Thyroid gland (tissue), 4 donors: ENCODE measurements around the gene EPN3. TPM values are rescaled to one million over a fixed set of nuclear protein-coding genes. Genes with fewer than 3 reads are reported as not detected.

Source experiments
- DNase-seq, 2 donors: peaks; one replicate each; pipeline ENCODE4 v3.0.0-alpha.2; 2019
- H3K27ac ChIP-seq, 3 donors: fragments of 200-600 bp; sonication (generic); 1 replicate in 2 of 3; 2 replicates in 1 of 3; pipeline ENCODE4 v1.5.1; 2016 to 2019; ENCODE audit warnings: mild to moderate bottlenecking in 1 of 3, moderate library complexity in 1 of 3
- H3K27me3 ChIP-seq: fragments of 200-600 bp; sonication (generic); one replicate; pipeline ENCODE4 v1.5.1; 2019
- H3K36me3 ChIP-seq, 2 donors: fragments of 200-600 bp; sonication (generic); one replicate each; pipeline ENCODE4 v1.5.1; 2016 to 2019
- H3K4me1 ChIP-seq, 2 donors: fragments of 200-600 bp; sonication (generic); one replicate each; pipeline ENCODE4 v1.5.1; 2017 to 2019
- H3K4me3 ChIP-seq, 3 donors: fragments of 200-600 bp; sonication (generic); replicated peaks in 1 of 3; 1 replicate in 2 of 3; 2 replicates in 1 of 3; pipeline ENCODE4 v1.5.1; 2016; ENCODE audit warnings: mild to moderate bottlenecking in 1 of 3
- H3K9me3 ChIP-seq: fragments of 200-600 bp; sonication (generic); one replicate; pipeline ENCODE4 v1.5.1; 2017
- POLR2A ChIP-seq, 2 donors: fragments of 450-650 bp; IDR thresholded peaks; one replicate each; pipeline ENCODE4 v1.6.1; 2017; ENCODE audit warnings: antibody characterized with exemption in 2 of 2, mild to moderate bottlenecking in 2 of 2, moderate library complexity in 1 of 2
- WGBS, 2 donors: methylation state at CpG; one replicate each; pipeline ENCODE4 v1.1.5; 2017; 5-methylcytosine and 5-hydroxymethylcytosine counted together
- intact Hi-C: fragments of 100-400 bp; cut with DNase I; formaldehyde crosslinking; loops from one replicate; pipeline ENCODE4 v1.15.1; 2023
- total RNA-seq, 4 donors: library from RNA; depleted of rRNA; stranded (reverse); fragments of >200 nt; gene quantifications; one replicate each; pipeline ENCODE4 v1.2.3, GENCODE V29; 2016
- TF ChIP-seq, protein P1 (sequence below), 6 experiments: fragments of 200-600 bp in 3 of 6; fragments of 450-650 bp in 3 of 6; sonication (generic) in 3 of 6; IDR thresholded peaks; one replicate each; pipeline ENCODE4 v1.5.1; 2016 to 2019; ENCODE audit warnings: antibody characterized with exemption in 6 of 6, mild to moderate bottlenecking in 2 of 6, inconsistent platforms in 1 of 6, moderate library complexity in 1 of 6

EPN3 gene
- total RNA-seq, 4 donors from 2014 or later, result 0.63 to 31.6 (median 3.5) TPM; not detected in 1

DNA sequence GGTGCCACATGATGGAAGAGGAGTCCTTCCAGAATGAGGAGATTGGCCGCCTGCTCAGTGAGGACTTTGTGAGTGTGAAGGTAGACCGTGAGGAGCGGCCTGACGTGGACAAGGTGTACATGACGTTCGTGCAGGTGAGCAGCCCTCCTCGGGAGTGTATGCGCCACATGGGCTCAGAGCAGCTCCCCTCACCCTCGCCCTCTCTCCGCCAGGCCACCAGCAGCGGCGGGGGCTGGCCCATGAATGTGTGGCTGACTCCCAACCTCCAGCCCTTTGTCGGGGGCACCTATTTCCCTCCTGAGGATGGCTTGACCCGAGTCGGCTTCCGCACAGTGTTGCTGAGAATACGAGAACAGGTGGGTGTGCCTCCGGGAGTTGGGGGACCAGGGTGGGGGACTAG lies 16.3 kb downstream of the EPN3 start:
- no peak for TF ChIP-seq POLR2A (IDR thresholded peaks at IDR 0.05)
- TF ChIP-seq, protein P1, sequence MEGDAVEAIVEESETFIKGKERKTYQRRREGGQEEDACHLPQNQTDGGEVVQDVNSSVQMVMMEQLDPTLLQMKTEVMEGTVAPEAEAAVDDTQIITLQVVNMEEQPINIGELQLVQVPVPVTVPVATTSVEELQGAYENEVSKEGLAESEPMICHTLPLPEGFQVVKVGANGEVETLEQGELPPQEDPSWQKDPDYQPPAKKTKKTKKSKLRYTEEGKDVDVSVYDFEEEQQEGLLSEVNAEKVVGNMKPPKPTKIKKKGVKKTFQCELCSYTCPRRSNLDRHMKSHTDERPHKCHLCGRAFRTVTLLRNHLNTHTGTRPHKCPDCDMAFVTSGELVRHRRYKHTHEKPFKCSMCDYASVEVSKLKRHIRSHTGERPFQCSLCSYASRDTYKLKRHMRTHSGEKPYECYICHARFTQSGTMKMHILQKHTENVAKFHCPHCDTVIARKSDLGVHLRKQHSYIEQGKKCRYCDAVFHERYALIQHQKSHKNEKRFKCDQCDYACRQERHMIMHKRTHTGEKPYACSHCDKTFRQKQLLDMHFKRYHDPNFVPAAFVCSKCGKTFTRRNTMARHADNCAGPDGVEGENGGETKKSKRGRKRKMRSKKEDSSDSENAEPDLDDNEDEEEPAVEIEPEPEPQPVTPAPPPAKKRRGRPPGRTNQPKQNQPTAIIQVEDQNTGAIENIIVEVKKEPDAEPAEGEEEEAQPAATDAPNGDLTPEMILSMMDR (IDR thresholded peaks at IDR 0.05), result no peak
- no peaks in the 10 kb centered on the region for H3K9me3 ChIP-seq
- no peaks in the 10 kb centered on the region for H3K36me3 ChIP-seq
- WGBS, 2 donors, result 91 to 92% methylated on average over 15 to 17 of the region's 18 CpGs
- H3K4me1 ChIP-seq, result peaks cover 8 to 15% of the 10 kb centered on the region in 2 donors
- H3K27me3 ChIP-seq, result no peaks in the 10 kb centered on the region
- DNase-seq, result no peak
- H3K27ac ChIP-seq, result no peak overlapping the region
- intact Hi-C loops, result loop anchor here (5.0 kb wide), 2 partner anchors 158 to 293 kb away; partner anchors contain the start of gene ANKRD40
- no peak overlapping the region for H3K4me3 ChIP-seq

GRCh38 chr17:50549256-50549941 lies 16.9 kb downstream of the EPN3 start:
- peaks cover 8 to 15% of the 10 kb centered on the region in 2 donors for H3K4me1 ChIP-seq
- intact Hi-C loops, result loop anchor here (5.0 kb wide), 2 partner anchors 158 to 293 kb away; partner anchors contain the start of gene ANKRD40
- no peaks in the 10 kb centered on the region for H3K27me3 ChIP-seq
- H3K4me3 ChIP-seq, result no peak overlapping the region
- TF ChIP-seq, protein P1 (IDR thresholded peaks at IDR 0.05), result no peak
- no peak for TF ChIP-seq POLR2A (IDR thresholded peaks at IDR 0.05)
- H3K9me3 ChIP-seq, result no peaks in the 10 kb centered on the region
- no peaks in the 10 kb centered on the region for H3K36me3 ChIP-seq
- H3K27ac ChIP-seq, result no peak overlapping the region
- 92 to 94% methylated on average over 17 to 19 of the region's 19 CpGs for WGBS, 2 donors
- no peak for DNase-seq

GRCh38 chr17:50549969-50550368 lies 17.4 kb downstream of the EPN3 start:
- intact Hi-C loops, result loop anchor here (2.0 to 5.0 kb wide), 4 partner anchors 75 to 292 kb away; partner anchors contain the start of gene ANKRD40
- TF ChIP-seq, protein P1 (IDR thresholded peaks at IDR 0.05), result no peak
- TF ChIP-seq POLR2A (IDR thresholded peaks at IDR 0.05), result no peak
- H3K4me1 ChIP-seq, result peaks cover 8 to 15% of the 10 kb centered on the region in 2 donors
- no peaks in the 10 kb centered on the region for H3K9me3 ChIP-seq
- WGBS, 2 donors, result 91 to 92% methylated on average over 11 of the region's 11 CpGs
- H3K36me3 ChIP-seq, result no peaks in the 10 kb centered on the region
- DNase-seq, result no peak
- peak overlapping the region in 1 of 3 donors; percentile 60 for H3K27ac ChIP-seq
- no peaks in the 10 kb centered on the region for H3K27me3 ChIP-seq
- H3K4me3 ChIP-seq, result no peak overlapping the region

DNA sequence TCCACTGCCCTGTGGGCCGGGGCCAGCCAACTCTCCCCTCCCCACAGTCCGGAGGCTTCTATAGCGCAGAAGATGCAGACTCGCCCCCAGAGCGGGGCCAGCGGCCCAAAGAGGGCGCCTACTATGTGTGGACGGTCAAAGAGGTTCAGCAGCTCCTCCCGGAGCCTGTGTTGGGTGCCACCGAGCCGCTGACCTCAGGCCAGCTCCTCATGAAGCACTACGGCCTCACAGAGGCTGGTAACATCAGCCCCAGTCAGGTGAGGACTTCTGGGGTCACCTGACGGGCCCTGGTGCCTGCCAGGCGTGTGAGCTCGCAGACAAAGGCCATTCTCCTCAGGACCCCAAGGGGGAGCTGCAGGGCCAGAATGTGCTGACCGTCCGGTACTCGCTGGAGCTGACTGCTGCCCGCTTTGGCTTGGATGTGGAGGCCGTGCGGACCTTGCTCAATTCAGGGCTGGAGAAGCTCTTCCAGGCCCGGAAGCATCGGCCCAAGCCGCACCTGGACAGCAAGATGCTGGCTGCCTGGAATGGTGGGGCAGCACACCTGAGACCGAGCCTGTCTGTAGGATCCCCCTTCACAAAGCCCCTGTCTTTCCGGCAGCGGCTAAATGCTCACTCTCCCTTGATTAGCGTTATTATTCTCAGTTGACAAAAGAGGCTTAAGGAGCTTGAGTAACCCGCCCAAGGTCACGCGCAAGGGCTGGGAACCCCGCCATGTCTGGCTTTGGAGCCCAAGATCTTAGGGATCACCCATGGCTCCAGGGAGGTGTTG lies 18.3 kb downstream of the EPN3 start:
- peak overlapping the region; percentile 60 to 74 (median 67) for H3K27ac ChIP-seq
- H3K36me3 ChIP-seq, result peaks cover 0 to 7% of the 10 kb centered on the region in 2 donors
- H3K9me3 ChIP-seq, result no peaks in the 10 kb centered on the region
- intact Hi-C loops, result loop anchor here (2.0 to 5.0 kb wide), 2 partner anchors 74 to 146 kb away; no protein-coding TSS in a partner anchor
- DNase-seq, result peak; percentile 92 to 93
- no peaks in the 10 kb centered on the region for H3K27me3 ChIP-seq
- no peak overlapping the region for H3K4me3 ChIP-seq
- no peak for TF ChIP-seq POLR2A (IDR thresholded peaks at IDR 0.05)
- TF ChIP-seq, protein P1 (IDR thresholded peaks at IDR 0.05), result peak; percentile 63 to 98 (median 90)
- WGBS, 2 donors, result 64 to 82% methylated on average over 16 to 21 of the region's 32 CpGs
- peaks cover 8 to 16% of the 10 kb centered on the region in 2 donors for H3K4me1 ChIP-seq
